Mesodermal cell (in vitro differentiated cells): Measurements from ENCODE around the gene MCM10.

Experiments
- H3K27ac ChIP-seq: 2 replicates; pipeline ENCODE4 v1.7.0; 2013; ENCODE audit warnings: mild to moderate bottlenecking, low read depth, low read length, moderate library complexity; ENCODE audit not compliant: severe bottlenecking
- H3K36me3 ChIP-seq: 2 replicates; pipeline ENCODE4 v1.7.1; 2013; ENCODE audit warnings: mild to moderate bottlenecking, low read length, moderate library complexity; ENCODE audit not compliant: control insufficient read depth, insufficient read depth
- H3K4me1 ChIP-seq: one replicate; pipeline ENCODE4 v1.7.1; 2013; ENCODE audit warnings: mild to moderate bottlenecking, low read length; ENCODE audit not compliant: insufficient read depth, control insufficient read depth, poor library complexity, severe bottlenecking
- H3K4me3 ChIP-seq: 2 replicates; pipeline ENCODE4 v1.7.0; 2013; ENCODE audit warnings: low read length, control low read depth, mild to moderate bottlenecking; ENCODE audit not compliant: insufficient read depth, poor library complexity, severe bottlenecking; ENCODE audit errors: extremely low read depth
- H3K9me3 ChIP-seq: 2 replicates; pipeline ENCODE4 v1.7.1; 2013; ENCODE audit warnings: mild to moderate bottlenecking, low read length, moderate library complexity; ENCODE audit not compliant: control insufficient read depth
- WGBS, 2 experiments: methylation state at CpG; one replicate each; pipeline ENCODE4 v1.1.5; 2013; ENCODE audit warnings: missing lambda C conversion rate in 2 of 2; ENCODE audit not compliant: insufficient coverage in 2 of 2; 5-methylcytosine and 5-hydroxymethylcytosine counted together

MCM10 gene

GRCh38 chr10:13189961-13190360 lies 28.6 kb downstream of the MCM10 start:
- Histone ChIP-seq H3K4me1 (no peaks in the 10 kb centered on the region), H3K27ac (no peak overlapping the region), H3K36me3 (peaks cover 84% of the 10 kb centered on the region), H3K9me3 (no peaks in the 10 kb centered on the region), H3K4me3 (no peak overlapping the region)
- 100% methylated on average over 4 of the region's 4 CpGs; no CpG with 5 or more reads in 1 of the 2 experiments for WGBS, 2 experiments

- H3K4me3 ChIP-seq: no peak overlapping the region
- H3K36me3 ChIP-seq: peaks cover 77% of the 10 kb centered on the region
- no peaks in the 10 kb centered on the region for H3K4me1 ChIP-seq
- WGBS, 2 experiments: no CpG with 5 or more reads among the region's 3 CpGs
- no peak overlapping the region for H3K27ac ChIP-seq
- no peaks in the 10 kb centered on the region for H3K9me3 ChIP-seq
These were observed 29.5 kb downstream of the MCM10 start for GRCh38 chr10:13190816-13191215.

- Histone ChIP-seq H3K36me3 (peaks cover 77% of the 10 kb centered on the region), H3K9me3 (no peaks in the 10 kb centered on the region), H3K4me1 (no peaks in the 10 kb centered on the region), H3K27ac (no peak overlapping the region), H3K4me3 (no peak overlapping the region)
- WGBS, 2 experiments: 90% methylated on average over 4 of the region's 5 CpGs; no CpG with 5 or more reads in 1 of the 2 experiments
These were observed 30.0 kb downstream of the MCM10 start for GRCh38 chr10:13191362-13191761.

- H3K4me1 ChIP-seq: no peaks in the 10 kb centered on the region
- no peaks in the 10 kb centered on the region for H3K9me3 ChIP-seq
- H3K36me3 ChIP-seq: peaks cover 82% of the 10 kb centered on the region
- no peak overlapping the region for H3K4me3 ChIP-seq
- no peak overlapping the region for H3K27ac ChIP-seq
- 94 to 97% methylated on average over 6 of the region's 7 CpGs for WGBS, 2 experiments
These were observed 32.3 kb downstream of the MCM10 start for GRCh38 chr10:13193637-13194036.

- peaks cover 82% of the 10 kb centered on the region for H3K36me3 ChIP-seq
- H3K27ac ChIP-seq: no peak overlapping the region
- no peaks in the 10 kb centered on the region for H3K9me3 ChIP-seq
- H3K4me3 ChIP-seq: no peak overlapping the region
- WGBS, 2 experiments: 96% methylated on average over 4 of the region's 6 CpGs; no CpG with 5 or more reads in 1 of the 2 experiments
- no peaks in the 10 kb centered on the region for H3K4me1 ChIP-seq
These were observed 33.7 kb downstream of the MCM10 start for GRCh38 chr10:13195016-13195415.

- Histone ChIP-seq H3K4me1 (no peaks in the 10 kb centered on the region), H3K27ac (no peak overlapping the region), H3K4me3 (no peak overlapping the region), H3K9me3 (no peaks in the 10 kb centered on the region), H3K36me3 (peaks cover 90% of the 10 kb centered on the region)
- WGBS, 2 experiments: 94 to 95% methylated on average over 6 of the region's 6 CpGs
These were observed 39.8 kb downstream of the MCM10 start for GRCh38 chr10:13201132-13201531.

- WGBS, 2 experiments: 91 to 92% methylated on average over 8 of the region's 9 CpGs
- no peaks in the 10 kb centered on the region for H3K9me3 ChIP-seq
- H3K4me1 ChIP-seq: no peaks in the 10 kb centered on the region
- no peak overlapping the region for H3K4me3 ChIP-seq
- no peak overlapping the region for H3K27ac ChIP-seq
- H3K36me3 ChIP-seq: peaks cover 87% of the 10 kb centered on the region
These were observed 44.7 kb downstream of the MCM10 start for GRCh38 chr10:13206091-13206490.

GRCh38 chr10:13206546-13207443 lies 45.4 kb downstream of the MCM10 start:
- WGBS, 2 experiments: 81 to 93% methylated on average over 2 of the region's 5 CpGs
- Histone ChIP-seq H3K4me1 (no peaks in the 10 kb centered on the region), H3K27ac (no peak overlapping the region), H3K4me3 (no peak overlapping the region), H3K36me3 (peaks cover 87% of the 10 kb centered on the region), H3K9me3 (no peaks in the 10 kb centered on the region)

GRCh38 chr10:13213163-13213562 lies 51.8 kb downstream of the MCM10 start:
- 93 to 97% methylated on average over 5 to 6 of the region's 7 CpGs for WGBS, 2 experiments
- Histone ChIP-seq H3K4me3 (no peak overlapping the region), H3K27ac (no peak overlapping the region), H3K9me3 (no peaks in the 10 kb centered on the region), H3K36me3 (peaks cover 50% of the 10 kb centered on the region), H3K4me1 (no peaks in the 10 kb centered on the region)

GRCh38 chr10:13218878-13219277 lies 57.5 kb downstream of the MCM10 start:
- WGBS, 2 experiments: 94 to 100% methylated on average over 2 to 3 of the region's 4 CpGs
- no peaks in the 10 kb centered on the region for H3K9me3 ChIP-seq

More at GRCh38 chr10:13218878-13219277, 57.5 kb downstream of the MCM10 start:
- Histone ChIP-seq H3K4me3 (no peak overlapping the region), H3K4me1 (no peaks in the 10 kb centered on the region), H3K27ac (no peak overlapping the region), H3K36me3 (peaks cover 10% of the 10 kb centered on the region)
